GM18508 (cell line): ENCODE results near the gene AADACL4.

Experiments used
- ATAC-seq: cut with Tn5 transposase; IDR thresholded peaks from one replicate; pipeline ENCODE4 v1.9.1; 2021; ENCODE audit warnings: moderate number of reproducible peaks; ENCODE audit not compliant: insufficient read depth, unreplicated experiment

Gene AADACL4

GRCh38 chr1:12610305-12610935 is 33.5 kb upstream of the AADACL4 start:
- ATAC-seq, result no peak

- ATAC-seq, result no peak
Observed at GRCh38 chr1:12610941-12611340, 32.9 kb upstream of the AADACL4 start.

GRCh38 chr1:12613180-12613579 is 30.7 kb upstream of the AADACL4 start:
- ATAC-seq, result no peak

GRCh38 chr1:12614402-12615158 is 29.3 kb upstream of the AADACL4 start:
- no peak for ATAC-seq

GRCh38 chr1:12615159-12615864 is 28.6 kb upstream of the AADACL4 start:
- no peak for ATAC-seq

GRCh38 chr1:12615865-12616708 is 27.8 kb upstream of the AADACL4 start:
- ATAC-seq, result no peak

GRCh38 chr1:12616709-12617373 is 27.0 kb upstream of the AADACL4 start:
- no peak for ATAC-seq

GRCh38 chr1:12617511-12617900 is 26.4 kb upstream of the AADACL4 start:
- no peak for ATAC-seq

GRCh38 chr1:12617901-12618660 is 25.8 kb upstream of the AADACL4 start, which contains the start of gene DHRS3:
Gene DHRS3 (minus strand): TSS chr1:12618210. CDS start chr1:12617348, 862 bp downstream.
- ATAC-seq, result no peak

GRCh38 chr1:12618661-12618964 is 25.3 kb upstream of the AADACL4 start:
- ATAC-seq, result no peak

GRCh38 chr1:12618965-12619791 is 24.7 kb upstream of the AADACL4 start:
- no peak for ATAC-seq

- no peak for ATAC-seq
Observed at GRCh38 chr1:12619792-12620487, 23.9 kb upstream of the AADACL4 start.

GRCh38 chr1:12620488-12620865 is 23.4 kb upstream of the AADACL4 start:
- ATAC-seq, result no peak

- no peak for ATAC-seq
Observed at GRCh38 chr1:12620931-12621330, 23.0 kb upstream of the AADACL4 start.

- ATAC-seq, result no peak
Observed at GRCh38 chr1:12621346-12622335, 22.2 kb upstream of the AADACL4 start.

GRCh38 chr1:12622506-12622905 is 21.4 kb upstream of the AADACL4 start:
- ATAC-seq, result no peak

GRCh38 chr1:12625276-12625675 is 18.6 kb upstream of the AADACL4 start:
- ATAC-seq, result no peak
